Measurements from ENCODE around the gene LHX6.

GRCh38 chr9:122239722-122240121, 11.0 kb upstream of the LHX6 start:
- no peak for TF ChIP-seq CEBPB (IDR thresholded peaks at IDR 0.05)
- TF ChIP-seq, protein P1, sequence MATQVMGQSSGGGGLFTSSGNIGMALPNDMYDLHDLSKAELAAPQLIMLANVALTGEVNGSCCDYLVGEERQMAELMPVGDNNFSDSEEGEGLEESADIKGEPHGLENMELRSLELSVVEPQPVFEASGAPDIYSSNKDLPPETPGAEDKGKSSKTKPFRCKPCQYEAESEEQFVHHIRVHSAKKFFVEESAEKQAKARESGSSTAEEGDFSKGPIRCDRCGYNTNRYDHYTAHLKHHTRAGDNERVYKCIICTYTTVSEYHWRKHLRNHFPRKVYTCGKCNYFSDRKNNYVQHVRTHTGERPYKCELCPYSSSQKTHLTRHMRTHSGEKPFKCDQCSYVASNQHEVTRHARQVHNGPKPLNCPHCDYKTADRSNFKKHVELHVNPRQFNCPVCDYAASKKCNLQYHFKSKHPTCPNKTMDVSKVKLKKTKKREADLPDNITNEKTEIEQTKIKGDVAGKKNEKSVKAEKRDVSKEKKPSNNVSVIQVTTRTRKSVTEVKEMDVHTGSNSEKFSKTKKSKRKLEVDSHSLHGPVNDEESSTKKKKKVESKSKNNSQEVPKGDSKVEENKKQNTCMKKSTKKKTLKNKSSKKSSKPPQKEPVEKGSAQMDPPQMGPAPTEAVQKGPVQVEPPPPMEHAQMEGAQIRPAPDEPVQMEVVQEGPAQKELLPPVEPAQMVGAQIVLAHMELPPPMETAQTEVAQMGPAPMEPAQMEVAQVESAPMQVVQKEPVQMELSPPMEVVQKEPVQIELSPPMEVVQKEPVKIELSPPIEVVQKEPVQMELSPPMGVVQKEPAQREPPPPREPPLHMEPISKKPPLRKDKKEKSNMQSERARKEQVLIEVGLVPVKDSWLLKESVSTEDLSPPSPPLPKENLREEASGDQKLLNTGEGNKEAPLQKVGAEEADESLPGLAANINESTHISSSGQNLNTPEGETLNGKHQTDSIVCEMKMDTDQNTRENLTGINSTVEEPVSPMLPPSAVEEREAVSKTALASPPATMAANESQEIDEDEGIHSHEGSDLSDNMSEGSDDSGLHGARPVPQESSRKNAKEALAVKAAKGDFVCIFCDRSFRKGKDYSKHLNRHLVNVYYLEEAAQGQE (IDR thresholded peaks at IDR 0.05; ENCODE audit: low read depth), result no peak
- TF ChIP-seq CREB1 (IDR thresholded peaks at IDR 0.05; ENCODE audit: low read depth), result no peak
- TF ChIP-seq TAF1 (IDR thresholded peaks at IDR 0.05; ENCODE audit: low read depth), result no peak
- TF ChIP-seq FOXM1 (IDR thresholded peaks at IDR 0.05; ENCODE audit: borderline replicate concordance, low read depth), result no peak

Data from Ishikawa (cell line).